Osteocyte (in vitro differentiated cells): ENCODE data around the gene LMOD1. TPM values are rescaled to one million over a fixed set of nuclear protein-coding genes. Genes with fewer than 3 reads are reported as not detected.
A peak's percentile ranks its signal among the peaks of the same experiment; 100 is the strongest.
"Not testable (repeated sequence)": the region's sequence is repeated elsewhere in the genome, so short reads cannot be mapped to it uniquely, and the experiment has no call there.

Experiments
- DNase-seq: peaks from one replicate; pipeline ENCODE4 v3.0.0; 2021; ENCODE audit warnings: mixed read lengths; ENCODE audit not compliant: unreplicated experiment; ENCODE audit errors: extremely low spot score
- H3K27ac Mint-ChIP-seq: one replicate; pipeline ENCODE4 v1.8.0; 2021; ENCODE audit warnings: mild to moderate bottlenecking, mixed read lengths; ENCODE audit not compliant: unreplicated experiment
- H3K27me3 Mint-ChIP-seq: one replicate; pipeline ENCODE4 v1.8.0; 2021; ENCODE audit warnings: mixed read lengths; ENCODE audit not compliant: unreplicated experiment
- H3K36me3 Mint-ChIP-seq: one replicate; pipeline ENCODE4 v1.8.0; 2021; ENCODE audit warnings: mixed read lengths; ENCODE audit not compliant: unreplicated experiment
- H3K4me1 Mint-ChIP-seq: one replicate; pipeline ENCODE4 v1.8.0; 2021; ENCODE audit warnings: mixed read lengths; ENCODE audit not compliant: unreplicated experiment
- H3K4me3 Mint-ChIP-seq: one replicate; pipeline ENCODE4 v1.8.0; 2021; ENCODE audit warnings: mild to moderate bottlenecking, moderate library complexity, mixed read lengths; ENCODE audit not compliant: unreplicated experiment
- H3K9me3 Mint-ChIP-seq: one replicate; pipeline ENCODE4 v1.8.0; 2021; ENCODE audit warnings: mixed read lengths; ENCODE audit not compliant: unreplicated experiment
- total RNA-seq: library from RNA; stranded (reverse); gene quantifications from 2 replicates; pipeline ENCODE4 v1.2.1, GENCODE V29; 2021
- TF ChIP-seq, protein P1 (sequence below): fragments of 200-600 bp; sonication (generic); IDR thresholded peaks from 2 replicates; pipeline ENCODE4 v1.5.0; 2021; ENCODE audit warnings: antibody characterized with exemption, mild to moderate bottlenecking, moderate library complexity

LMOD1 gene
- total RNA-seq, 1 donor from 2014 or later = 15.9 TPM

DNA sequence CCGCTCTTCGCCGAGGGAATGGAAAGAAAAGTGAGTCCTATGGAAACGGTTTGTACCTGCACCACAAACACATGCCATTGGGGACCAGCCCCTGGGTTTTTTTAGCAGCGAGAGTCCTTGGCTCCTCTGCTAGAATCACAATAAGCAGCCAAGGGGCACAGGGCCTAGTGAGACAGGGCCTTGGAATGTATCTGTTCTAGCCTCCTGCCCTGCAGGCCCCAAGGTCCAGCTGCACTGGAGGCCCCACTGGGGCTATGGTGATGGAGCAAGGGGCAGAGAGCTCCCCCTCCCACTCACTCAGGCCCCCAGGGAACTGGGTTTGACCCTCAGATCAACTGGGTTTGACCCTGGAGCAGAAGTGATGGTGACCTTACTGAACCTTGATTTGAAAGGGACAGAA is 43.2 kb downstream of the LMOD1 start:
- Mint-ChIP-seq H3K9me3 (no peaks in the 10 kb centered on the region), H3K36me3 (peaks cover 9% of the 10 kb centered on the region), H3K4me3 (no peak overlapping the region), H3K27ac (peak overlapping the region; percentile 98), H3K27me3 (no peaks in the 10 kb centered on the region), H3K4me1 (peaks cover 60% of the 10 kb centered on the region)
- DNase-seq = no peak
- TF ChIP-seq, protein P1, sequence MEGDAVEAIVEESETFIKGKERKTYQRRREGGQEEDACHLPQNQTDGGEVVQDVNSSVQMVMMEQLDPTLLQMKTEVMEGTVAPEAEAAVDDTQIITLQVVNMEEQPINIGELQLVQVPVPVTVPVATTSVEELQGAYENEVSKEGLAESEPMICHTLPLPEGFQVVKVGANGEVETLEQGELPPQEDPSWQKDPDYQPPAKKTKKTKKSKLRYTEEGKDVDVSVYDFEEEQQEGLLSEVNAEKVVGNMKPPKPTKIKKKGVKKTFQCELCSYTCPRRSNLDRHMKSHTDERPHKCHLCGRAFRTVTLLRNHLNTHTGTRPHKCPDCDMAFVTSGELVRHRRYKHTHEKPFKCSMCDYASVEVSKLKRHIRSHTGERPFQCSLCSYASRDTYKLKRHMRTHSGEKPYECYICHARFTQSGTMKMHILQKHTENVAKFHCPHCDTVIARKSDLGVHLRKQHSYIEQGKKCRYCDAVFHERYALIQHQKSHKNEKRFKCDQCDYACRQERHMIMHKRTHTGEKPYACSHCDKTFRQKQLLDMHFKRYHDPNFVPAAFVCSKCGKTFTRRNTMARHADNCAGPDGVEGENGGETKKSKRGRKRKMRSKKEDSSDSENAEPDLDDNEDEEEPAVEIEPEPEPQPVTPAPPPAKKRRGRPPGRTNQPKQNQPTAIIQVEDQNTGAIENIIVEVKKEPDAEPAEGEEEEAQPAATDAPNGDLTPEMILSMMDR = no peak

DNA sequence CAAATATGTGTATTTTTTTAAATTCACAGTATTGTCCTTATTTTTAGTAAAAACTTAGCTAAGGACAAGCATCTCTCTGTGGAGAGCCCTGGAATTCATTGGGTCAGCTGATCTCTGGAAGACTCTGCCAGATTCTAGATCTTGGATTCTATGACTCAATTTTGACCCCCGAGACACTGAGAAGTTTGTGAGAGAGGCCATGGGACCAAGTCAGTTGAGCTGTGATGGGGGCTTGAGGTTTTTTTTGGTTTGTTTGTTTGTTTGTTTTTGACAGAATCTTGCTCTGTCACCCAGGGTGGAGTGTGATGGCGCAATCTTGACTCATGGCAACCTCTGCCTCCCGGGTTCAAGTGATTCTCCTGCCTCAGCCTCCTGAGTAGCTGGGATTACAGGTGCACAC is 44.1 kb downstream of the LMOD1 start:
- no peak overlapping the region for H3K4me3 Mint-ChIP-seq
- no peaks in the 10 kb centered on the region for H3K9me3 Mint-ChIP-seq
- peaks cover 60% of the 10 kb centered on the region for H3K4me1 Mint-ChIP-seq

DNA sequence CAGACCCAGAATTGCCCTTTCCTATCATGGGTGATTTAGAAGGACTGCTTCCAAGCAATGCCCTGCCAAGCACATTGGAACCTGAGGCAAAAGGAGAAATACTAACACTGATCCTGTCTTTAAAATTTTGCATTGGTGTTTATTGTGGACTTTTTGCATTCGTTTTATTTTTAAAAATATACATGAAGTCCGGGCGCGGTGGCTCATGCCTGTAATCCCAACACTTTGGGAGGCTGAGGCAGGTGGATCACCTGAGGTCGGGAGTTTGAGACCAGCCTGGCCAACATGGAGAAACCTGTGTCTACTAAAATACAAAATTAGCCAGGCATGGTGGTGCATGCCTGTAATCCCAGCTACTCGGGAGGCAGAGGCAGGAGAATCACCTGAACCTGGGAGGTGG is 45.3 kb downstream of the LMOD1 start:
- peaks cover 12% of the 10 kb centered on the region for H3K36me3 Mint-ChIP-seq
- not testable (repeated sequence) for DNase-seq, H3K27me3 Mint-ChIP-seq, H3K4me3 Mint-ChIP-seq, H3K9me3 Mint-ChIP-seq
- H3K4me1 Mint-ChIP-seq = peaks cover 56% of the 10 kb centered on the region
- H3K27ac Mint-ChIP-seq = peak overlapping the region; percentile 50

More for the DNA sequence above, 44.1 kb downstream of the LMOD1 start:
- H3K27ac Mint-ChIP-seq = peak overlapping the region; percentile 98
- H3K36me3 Mint-ChIP-seq = peaks cover 12% of the 10 kb centered on the region
- no peak for DNase-seq
- TF ChIP-seq, protein P1 = no peak
- no peaks in the 10 kb centered on the region for H3K27me3 Mint-ChIP-seq

DNA sequence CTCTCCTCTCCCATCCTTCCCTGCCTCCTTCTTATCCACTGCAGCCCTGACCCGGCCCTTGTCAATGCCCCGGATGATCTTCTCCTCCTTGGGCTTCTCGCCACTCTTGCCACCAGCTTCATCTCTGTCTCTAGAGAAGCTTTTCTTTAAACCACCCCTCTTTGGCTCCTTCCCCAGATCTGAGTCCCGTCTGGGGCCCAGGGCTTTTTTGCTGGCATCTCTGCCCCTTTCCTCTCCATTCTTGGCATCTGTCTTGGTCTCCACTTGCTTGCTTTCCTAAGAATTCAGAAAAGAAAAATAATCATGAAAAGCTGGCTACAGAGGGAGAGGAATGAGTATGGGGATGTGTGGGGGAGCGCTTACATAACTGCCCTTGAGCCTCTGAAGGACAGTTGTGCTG is 45.9 kb downstream of the LMOD1 start:
- H3K36me3 Mint-ChIP-seq = peaks cover 12% of the 10 kb centered on the region
- TF ChIP-seq, protein P1 = no peak
- no peaks in the 10 kb centered on the region for H3K9me3 Mint-ChIP-seq
- peaks cover 53% of the 10 kb centered on the region for H3K4me1 Mint-ChIP-seq
- no peak overlapping the region for H3K4me3 Mint-ChIP-seq
- no peak for DNase-seq
- no peaks in the 10 kb centered on the region for H3K27me3 Mint-ChIP-seq
- H3K27ac Mint-ChIP-seq = peak overlapping the region; percentile 76

DNA sequence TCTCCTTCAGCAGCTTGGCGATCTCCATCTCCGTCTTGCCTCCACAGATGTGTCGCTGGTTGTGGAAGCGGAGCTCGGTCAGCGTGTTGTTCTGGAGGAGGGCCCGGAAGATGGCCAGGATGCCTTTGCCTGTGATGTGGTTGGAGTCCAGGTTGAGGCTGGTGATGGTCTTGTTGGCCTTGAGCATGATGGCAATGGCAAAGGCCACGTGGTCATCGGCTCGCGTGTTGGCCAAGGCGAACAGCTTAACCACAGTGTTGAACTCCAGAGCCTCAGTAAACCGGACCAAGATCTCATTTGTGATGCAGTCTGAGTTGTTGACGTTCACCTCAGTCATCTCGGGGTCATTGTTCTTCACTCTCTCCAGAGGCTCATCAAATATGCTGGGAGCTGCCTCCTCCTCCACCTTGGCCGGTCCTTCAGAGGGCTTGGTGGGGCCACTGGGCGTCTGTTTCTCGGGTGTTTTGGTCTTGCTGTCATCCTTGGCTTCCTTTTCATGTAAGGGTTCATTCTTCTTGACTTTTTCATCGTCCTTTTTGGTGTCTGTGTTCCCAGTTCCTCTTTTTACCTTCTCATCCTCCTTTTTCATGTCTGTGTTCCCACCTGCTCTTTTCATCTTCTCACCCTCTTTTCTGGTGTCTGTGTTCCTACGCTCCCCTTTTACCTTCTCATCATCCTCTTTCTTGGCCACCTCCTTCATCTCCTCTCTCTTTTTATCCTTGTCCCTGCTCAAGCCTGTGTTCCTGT is 46.5 kb downstream of the LMOD1 start:
- TF ChIP-seq, protein P1 = no peak
- Mint-ChIP-seq H3K4me3 (no peak overlapping the region), H3K27me3 (no peaks in the 10 kb centered on the region), H3K27ac (peak overlapping the region; percentile 76), H3K36me3 (peaks cover 12% of the 10 kb centered on the region), H3K4me1 (peaks cover 47% of the 10 kb centered on the region), H3K9me3 (no peaks in the 10 kb centered on the region)
- no peak for DNase-seq
